Measurements from ENCODE around the gene LYRM4. TPM values are rescaled to one million over a fixed set of nuclear protein-coding genes. Genes with fewer than 3 reads are reported as not detected.

LYRM4 gene
- total RNA-seq, 1 experiment from 2014 or later, result 37.0 TPM

DNA sequence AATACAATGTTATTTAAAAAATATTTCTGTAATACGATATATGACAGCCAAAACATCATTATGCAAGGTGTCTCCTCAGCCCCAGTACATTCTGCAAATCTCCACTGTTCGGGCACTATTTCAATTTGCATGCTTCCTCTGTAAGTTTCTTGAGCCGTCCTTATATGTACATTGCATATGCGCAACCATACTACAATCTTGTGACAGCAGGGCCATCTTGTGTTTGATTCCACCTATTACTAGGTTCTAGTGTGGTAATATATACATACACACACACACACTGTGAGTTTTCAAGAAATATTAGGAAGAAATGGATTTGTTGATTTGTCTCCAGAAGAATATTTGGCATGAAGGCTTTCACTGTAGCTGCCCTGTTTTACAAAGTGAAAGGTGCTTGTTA, 9.8 kb downstream of the LYRM4 start:
- Histone ChIP-seq H3K4me2 (no peak overlapping the region), H2AFZ (no peak overlapping the region), H3F3A (ENCODE audit: insufficient read depth, low read depth) (no peaks in the 10 kb centered on the region; the same call in 1 of the 2 replicates), H3K27ac (no peak overlapping the region), H3K4me1 (replicated peaks; ENCODE audit: insufficient read depth) (peaks cover 14% of the 10 kb centered on the region; the same call in 1 of the 2 replicates), H3K27me3 (ENCODE audit: insufficient read depth, low read depth) (no peaks in the 10 kb centered on the region), H3K9me2 (ENCODE audit: insufficient read depth) (no peaks in the 10 kb centered on the region), H3K9me3 (ENCODE audit: insufficient read depth, low read depth) (no peaks in the 10 kb centered on the region), H3K79me2 (ENCODE audit: low read depth) (0 out of 2 replicates have a peak, but pooled peaks cover 11% of the 10 kb centered on the region), H4K20me1 (ENCODE audit: insufficient read depth) (no peaks in the 10 kb centered on the region), H3K4me3 (no peak overlapping the region), H3K36me3 (ENCODE audit: low read depth) (0 out of 2 replicates have a peak, but pooled peaks cover 4% of the 10 kb centered on the region)
- DNase-seq, result no peak
- ChIA-PET POLR2A (ENCODE audit: unreplicated experiment) (no interaction called here), CTCF (no interaction called here)
- no TSS peak for BruUV-seq (replicated peaks)
- no peak for TF ChIP-seq EZH2 (IDR thresholded peaks at IDR 0.05; ENCODE audit: low read depth)
- TF ChIP-seq, protein P1, sequence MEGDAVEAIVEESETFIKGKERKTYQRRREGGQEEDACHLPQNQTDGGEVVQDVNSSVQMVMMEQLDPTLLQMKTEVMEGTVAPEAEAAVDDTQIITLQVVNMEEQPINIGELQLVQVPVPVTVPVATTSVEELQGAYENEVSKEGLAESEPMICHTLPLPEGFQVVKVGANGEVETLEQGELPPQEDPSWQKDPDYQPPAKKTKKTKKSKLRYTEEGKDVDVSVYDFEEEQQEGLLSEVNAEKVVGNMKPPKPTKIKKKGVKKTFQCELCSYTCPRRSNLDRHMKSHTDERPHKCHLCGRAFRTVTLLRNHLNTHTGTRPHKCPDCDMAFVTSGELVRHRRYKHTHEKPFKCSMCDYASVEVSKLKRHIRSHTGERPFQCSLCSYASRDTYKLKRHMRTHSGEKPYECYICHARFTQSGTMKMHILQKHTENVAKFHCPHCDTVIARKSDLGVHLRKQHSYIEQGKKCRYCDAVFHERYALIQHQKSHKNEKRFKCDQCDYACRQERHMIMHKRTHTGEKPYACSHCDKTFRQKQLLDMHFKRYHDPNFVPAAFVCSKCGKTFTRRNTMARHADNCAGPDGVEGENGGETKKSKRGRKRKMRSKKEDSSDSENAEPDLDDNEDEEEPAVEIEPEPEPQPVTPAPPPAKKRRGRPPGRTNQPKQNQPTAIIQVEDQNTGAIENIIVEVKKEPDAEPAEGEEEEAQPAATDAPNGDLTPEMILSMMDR (conservative IDR thresholded peaks at IDR 0.05), result no peak
- intact Hi-C loops (cut with micrococcal nuclease; ENCODE audit: unreplicated experiment), result no loop called here

DNA sequence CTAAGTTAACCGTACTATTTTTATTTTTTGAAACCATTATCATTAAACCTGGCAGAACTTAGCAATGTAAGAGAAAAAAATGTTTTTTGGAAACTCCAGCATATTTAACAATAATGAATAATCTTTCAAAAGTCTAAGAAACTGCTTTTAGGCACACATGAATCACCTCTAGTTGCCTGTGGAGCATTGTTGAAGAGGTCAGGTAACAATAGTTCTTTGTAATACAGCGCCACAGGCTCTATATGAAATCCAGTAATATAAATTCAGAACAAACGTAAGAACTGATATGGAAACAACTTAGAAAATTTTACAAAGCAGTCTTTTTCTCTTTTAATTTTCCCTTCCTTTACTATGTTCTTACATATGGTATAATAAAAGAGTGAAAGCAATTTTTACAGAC, 10.3 kb downstream of the LYRM4 start:
- Histone ChIP-seq H3K79me2 (ENCODE audit: low read depth) (0 out of 2 replicates have a peak, but pooled peaks cover 11% of the 10 kb centered on the region), H3K4me1 (replicated peaks; ENCODE audit: insufficient read depth) (peaks cover 14% of the 10 kb centered on the region; the same call in 1 of the 2 replicates), H3K27ac (no peak overlapping the region), H2AFZ (no peak overlapping the region), H3F3A (ENCODE audit: insufficient read depth, low read depth) (no peaks in the 10 kb centered on the region; the same call in 1 of the 2 replicates), H3K4me3 (no peak overlapping the region), H3K27me3 (ENCODE audit: insufficient read depth, low read depth) (no peaks in the 10 kb centered on the region), H3K9me3 (ENCODE audit: insufficient read depth, low read depth) (no peaks in the 10 kb centered on the region), H4K20me1 (ENCODE audit: insufficient read depth) (no peaks in the 10 kb centered on the region), H3K9me2 (ENCODE audit: insufficient read depth) (no peaks in the 10 kb centered on the region), H3K36me3 (ENCODE audit: low read depth) (0 out of 2 replicates have a peak, but pooled peaks cover 4% of the 10 kb centered on the region), H3K4me2 (no peak overlapping the region)
- POLR2A ChIA-PET (ENCODE audit: unreplicated experiment), result no interaction called here
- CTCF ChIA-PET, result no interaction called here
- no peak for DNase-seq
- BruUV-seq (replicated peaks), result no TSS peak
- intact Hi-C loops (cut with micrococcal nuclease; ENCODE audit: unreplicated experiment), result no loop called here
- TF ChIP-seq, protein P1 (conservative IDR thresholded peaks at IDR 0.05), result no peak
- TF ChIP-seq EZH2 (IDR thresholded peaks at IDR 0.05; ENCODE audit: low read depth), result no peak

DNA sequence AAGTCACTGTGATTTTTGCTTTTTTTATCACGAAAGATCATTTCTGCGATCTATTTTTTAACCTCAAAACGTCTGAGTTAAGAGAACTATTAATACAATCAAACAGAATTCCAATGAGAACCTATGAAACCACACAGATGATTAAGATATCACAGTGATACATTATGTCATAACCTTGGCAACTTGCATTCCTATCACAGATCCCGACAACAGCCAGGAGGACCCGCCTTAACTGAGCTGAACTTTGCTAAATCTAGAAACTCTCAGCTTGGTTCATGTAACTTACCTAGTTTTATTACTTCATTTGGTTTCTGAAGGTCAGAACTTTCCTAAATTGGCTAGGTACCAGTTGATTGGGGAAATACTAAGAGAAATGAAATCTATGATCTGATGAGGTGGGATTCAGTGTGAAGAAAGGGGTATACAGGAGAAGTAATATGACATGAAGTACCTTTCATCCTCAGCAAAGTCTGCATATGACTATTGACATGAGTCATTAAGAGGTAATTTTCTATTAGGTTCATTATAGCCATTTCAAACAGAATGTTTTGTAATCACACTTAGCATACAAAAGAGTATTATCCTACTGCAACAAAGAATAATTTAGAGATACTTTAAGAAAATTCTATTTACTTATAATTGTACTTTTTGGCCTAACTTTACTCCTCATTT, 11.2 kb downstream of the LYRM4 start:
- Histone ChIP-seq H3K36me3 (ENCODE audit: low read depth) (0 out of 2 replicates have a peak, but pooled peaks cover 4% of the 10 kb centered on the region), H3K4me1 (replicated peaks; ENCODE audit: insufficient read depth) (peaks cover 14% of the 10 kb centered on the region; the same call in 1 of the 2 replicates), H3K27ac (no peak overlapping the region), H3K4me3 (no peak overlapping the region), H3K9me3 (ENCODE audit: insufficient read depth, low read depth) (no peaks in the 10 kb centered on the region), H3F3A (ENCODE audit: insufficient read depth, low read depth) (no peaks in the 10 kb centered on the region; the same call in 1 of the 2 replicates), H3K4me2 (peak overlapping the region; percentile 23; the same call in 1 of the 2 replicates), H2AFZ (no peak overlapping the region), H3K27me3 (ENCODE audit: insufficient read depth, low read depth) (no peaks in the 10 kb centered on the region), H4K20me1 (ENCODE audit: insufficient read depth) (no peaks in the 10 kb centered on the region), H3K79me2 (ENCODE audit: low read depth) (0 out of 2 replicates have a peak, but pooled peaks cover 11% of the 10 kb centered on the region), H3K9me2 (ENCODE audit: insufficient read depth) (no peaks in the 10 kb centered on the region)
- DNase-seq, result no peak
- POLR2A ChIA-PET (ENCODE audit: unreplicated experiment), result no interaction called here
- CTCF ChIA-PET, result no interaction called here
- intact Hi-C loops (cut with micrococcal nuclease; ENCODE audit: unreplicated experiment), result no loop called here
- TF ChIP-seq EZH2 (IDR thresholded peaks at IDR 0.05; ENCODE audit: low read depth), result no peak
- TF ChIP-seq, protein P1 (conservative IDR thresholded peaks at IDR 0.05), result no peak
- no TSS peak for BruUV-seq (replicated peaks)
